ENCODE data around the gene ZMYND19.
"Not testable (repeated sequence)": the region's sequence is repeated elsewhere in the genome, so short reads cannot be mapped to it uniquely, and the experiment has no call there.

The ZMYND19 gene

GRCh38 chr9:137589441-137590122 lies 730 bp downstream of the ZMYND19 start:
- DNase-seq (ENCODE audit: low read depth, low spot score) = no peak

DNA sequence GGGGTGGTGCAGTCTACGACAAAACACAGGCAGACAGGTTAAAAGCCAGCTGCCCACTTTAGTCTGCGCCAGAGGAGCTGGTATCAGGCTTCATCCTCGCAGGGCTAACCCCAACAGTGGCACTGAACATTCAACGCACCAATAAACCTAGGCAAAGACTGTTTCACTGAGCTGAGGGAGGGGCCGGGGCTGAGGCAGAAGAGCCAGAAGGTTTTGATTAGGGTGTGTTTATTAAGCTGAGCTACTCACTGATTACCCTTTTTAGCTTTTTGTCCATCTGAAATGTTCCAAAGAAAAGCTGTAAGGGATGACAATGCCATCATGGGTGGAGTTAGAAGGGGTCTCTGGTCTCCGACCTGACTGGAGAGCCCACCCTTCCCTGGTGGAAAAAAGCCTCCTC lies 1.4 kb downstream of the ZMYND19 start:
- no peak for DNase-seq (ENCODE audit: low read depth, low spot score)

GRCh38 chr9:137588311-137588710 lies 2.0 kb downstream of the ZMYND19 start:
- no peak for DNase-seq (ENCODE audit: low read depth, low spot score)

GRCh38 chr9:137586854-137587253 lies 3.5 kb downstream of the ZMYND19 start:
- no peak for DNase-seq (ENCODE audit: low read depth, low spot score)

- DNase-seq (ENCODE audit: low read depth, low spot score) = no peak
Observed at GRCh38 chr9:137583957-137584356, 6.4 kb downstream of the ZMYND19 start.

DNA sequence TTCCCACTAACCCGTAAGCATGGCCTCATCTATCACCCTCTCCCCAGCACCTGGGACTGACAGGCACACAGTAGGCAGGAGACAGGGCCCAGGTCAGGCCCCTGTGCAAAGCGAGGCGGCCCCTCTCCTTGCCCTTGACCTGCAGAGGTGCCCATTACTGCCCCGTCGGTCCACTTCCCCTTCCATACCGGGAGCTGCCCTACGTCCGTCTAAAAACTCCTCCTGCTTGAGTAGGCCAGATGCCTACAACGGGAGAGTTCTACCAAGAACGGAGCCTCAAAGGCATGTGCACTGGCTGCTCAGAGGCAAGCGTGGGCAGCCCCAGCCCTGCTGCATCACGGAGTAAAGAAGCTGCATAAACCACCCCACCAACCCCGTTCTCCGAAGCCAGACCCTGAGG lies 7.0 kb downstream of the ZMYND19 start:
- DNase-seq (ENCODE audit: low read depth, low spot score) = no peak

DNA sequence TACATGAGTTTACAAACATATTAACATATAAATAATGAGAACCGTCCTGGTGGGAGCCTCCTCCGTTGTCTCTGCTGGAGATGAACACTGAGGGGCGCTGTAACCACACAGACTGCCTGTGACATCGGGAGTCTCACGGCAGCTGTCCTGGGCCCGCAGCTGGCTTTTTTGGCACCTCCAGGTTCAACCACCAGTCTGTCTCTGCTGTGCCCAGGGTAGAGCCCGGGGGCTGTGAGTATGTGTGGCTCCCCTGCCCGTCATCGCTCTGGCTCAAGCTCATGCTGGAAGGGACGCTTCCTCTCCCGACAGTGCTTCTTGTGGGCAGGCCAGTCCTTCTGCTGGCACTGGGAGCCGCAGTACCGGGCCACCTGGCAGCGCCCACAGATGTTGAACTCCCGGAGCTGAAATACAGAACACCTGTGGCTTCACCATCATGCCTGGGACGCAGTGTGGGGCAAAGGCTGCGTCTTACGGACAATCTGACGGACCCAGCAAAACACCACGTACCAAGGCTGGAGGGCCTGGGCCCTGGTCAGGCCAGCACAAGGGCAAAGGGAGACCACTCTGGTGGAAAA lies 7.9 kb downstream of the ZMYND19 start:
- DNase-seq (ENCODE audit: low read depth, low spot score) = no peak

- DNase-seq (ENCODE audit: low read depth, low spot score) = no peak
Observed at GRCh38 chr9:137581361-137582285, 8.7 kb downstream of the ZMYND19 start.

DNA sequence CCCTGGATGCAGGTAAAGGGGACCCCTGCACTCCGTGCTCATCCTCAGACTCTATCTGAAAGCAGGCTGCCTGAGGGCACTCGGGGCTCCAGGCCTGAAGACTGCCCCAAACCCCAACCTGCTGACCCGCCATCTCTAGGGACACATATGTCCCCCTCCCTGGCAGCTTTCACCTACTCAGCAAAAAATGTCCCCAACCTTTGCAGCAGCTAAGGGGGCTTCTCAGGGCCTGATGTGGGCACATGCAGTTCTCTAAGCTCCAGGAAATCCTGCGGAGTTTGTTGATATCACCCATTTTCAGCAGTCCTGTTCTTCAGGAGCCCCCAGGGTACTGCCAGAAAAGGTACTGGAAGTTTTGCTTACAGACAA lies 9.4 kb downstream of the ZMYND19 start:
- no peak for DNase-seq (ENCODE audit: low read depth, low spot score)

DNA sequence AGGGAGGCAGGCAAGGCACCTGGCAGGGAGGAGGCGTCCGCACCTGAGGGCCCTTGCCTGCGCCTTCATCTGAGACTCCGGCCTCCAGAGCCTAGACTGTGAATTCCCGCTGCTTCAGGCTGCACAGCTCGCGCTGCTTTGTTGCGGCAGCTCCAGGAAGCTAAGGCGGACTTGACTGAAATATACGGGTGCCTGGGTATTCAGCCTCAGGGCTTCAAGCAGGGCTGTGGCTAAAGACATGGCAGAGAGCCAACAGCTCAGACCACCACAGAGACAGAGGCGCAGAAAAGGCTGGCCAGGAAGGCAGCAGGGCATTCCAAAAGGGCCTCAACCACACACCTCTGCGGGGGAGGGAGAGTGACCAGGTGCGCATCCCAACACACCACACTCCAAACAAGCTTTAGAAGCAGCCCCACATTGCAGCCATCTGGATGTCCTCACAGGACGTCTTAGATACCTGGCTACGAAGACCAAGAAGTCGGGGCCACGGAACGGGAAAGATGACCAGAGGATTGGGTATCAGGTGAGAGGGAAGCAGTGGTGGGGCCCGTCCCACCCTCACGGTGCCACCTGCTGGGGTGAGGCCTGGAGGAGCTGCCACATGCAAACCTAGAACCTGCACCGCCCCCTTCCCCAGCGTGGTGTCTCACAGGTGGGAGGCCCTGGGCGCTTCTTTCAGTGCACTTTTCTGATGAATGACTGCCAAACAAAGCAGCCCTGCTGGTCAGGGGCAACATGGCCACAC lies 9.9 kb downstream of the ZMYND19 start:
- DNase-seq (ENCODE audit: low read depth, low spot score) = no peak

DNA sequence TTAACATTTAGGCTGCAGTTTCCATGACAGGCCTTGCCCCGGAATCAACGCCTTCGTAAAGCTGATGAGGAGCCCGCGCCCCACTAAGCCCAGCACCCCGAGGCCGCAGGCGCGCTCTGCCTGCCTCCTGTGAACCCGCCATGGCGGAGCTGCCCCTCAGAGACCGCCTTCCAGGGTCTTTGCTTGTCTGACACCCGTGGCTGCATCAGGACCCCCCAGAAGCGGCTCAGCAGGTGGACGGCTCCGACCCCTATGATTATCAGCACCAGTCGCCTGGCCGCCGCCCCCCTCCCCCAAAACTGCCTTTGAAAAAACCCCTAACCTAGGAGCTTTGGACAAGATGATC lies 11.1 kb downstream of the ZMYND19 start:
- DNase-seq (ENCODE audit: low read depth, low spot score) = no peak

- DNase-seq (ENCODE audit: low read depth, low spot score) = peak; percentile 93
Observed at GRCh38 chr9:137578518-137579258, 11.6 kb downstream of the ZMYND19 start, which contains the start of gene DPH7. Gene DPH7, minus strand, starts transcription at chr9:137578925. Its CDS starts 148 bp downstream, at chr9:137578777.

DNA sequence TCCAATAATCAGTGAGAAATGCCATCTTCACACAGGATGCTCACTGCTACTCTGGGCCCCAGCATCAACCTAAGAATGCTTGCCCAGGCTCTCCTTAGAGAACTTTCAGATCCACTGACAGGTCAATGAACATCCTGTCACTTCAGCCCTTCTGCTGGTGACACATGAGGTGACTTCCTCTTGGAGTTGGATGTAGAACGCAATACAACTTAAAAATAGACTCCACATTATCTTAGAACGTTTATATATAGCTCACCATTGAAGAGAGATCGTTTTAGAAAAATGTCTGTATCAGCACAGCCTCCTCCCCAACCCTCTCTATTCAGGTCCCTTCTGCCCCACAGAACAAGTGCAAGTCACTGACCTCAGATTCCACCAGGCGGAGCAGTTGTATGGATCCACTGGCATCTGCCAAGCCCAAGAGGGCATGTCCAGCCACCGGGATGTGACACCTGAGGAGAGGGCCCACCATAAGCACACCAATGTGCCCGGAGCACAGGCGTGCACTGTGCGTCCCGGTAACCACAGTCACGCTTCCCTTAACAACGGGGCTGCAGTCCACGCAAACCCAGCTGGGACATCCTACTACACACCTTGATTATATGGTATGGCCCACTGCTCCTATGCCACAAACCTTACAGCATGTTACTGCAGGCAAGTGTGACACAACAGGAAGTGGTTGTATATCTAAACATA lies 14.4 kb downstream of the ZMYND19 start:
- DNase-seq (ENCODE audit: low read depth, low spot score) = no peak

- DNase-seq (ENCODE audit: low read depth, low spot score) = no peak
Observed at GRCh38 chr9:137575364-137575715, 15.0 kb downstream of the ZMYND19 start.

- DNase-seq (ENCODE audit: low read depth, low spot score) = no peak
Observed at GRCh38 chr9:137574192-137574591, 16.1 kb downstream of the ZMYND19 start.

DNA sequence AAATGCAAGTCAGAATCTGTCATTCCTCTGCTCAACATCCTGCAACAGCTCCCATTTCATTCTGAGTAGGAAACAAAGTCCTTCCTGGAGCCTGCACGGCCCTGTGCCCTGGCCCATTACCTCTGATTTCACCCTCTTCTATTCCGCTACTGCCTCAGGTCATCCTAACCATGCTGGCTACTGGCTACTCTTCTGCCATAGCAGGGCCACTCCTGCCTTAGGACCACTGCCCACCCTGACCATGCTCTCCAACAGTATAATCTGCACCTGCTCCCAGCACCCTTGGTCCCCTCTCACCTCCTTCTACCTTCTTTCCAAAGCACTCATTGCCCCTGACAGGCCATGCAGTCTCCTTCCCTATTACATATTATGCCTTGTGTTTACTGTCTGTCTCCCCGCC lies 19.7 kb downstream of the ZMYND19 start:
- no peak for DNase-seq (ENCODE audit: low read depth, low spot score)

DNA sequence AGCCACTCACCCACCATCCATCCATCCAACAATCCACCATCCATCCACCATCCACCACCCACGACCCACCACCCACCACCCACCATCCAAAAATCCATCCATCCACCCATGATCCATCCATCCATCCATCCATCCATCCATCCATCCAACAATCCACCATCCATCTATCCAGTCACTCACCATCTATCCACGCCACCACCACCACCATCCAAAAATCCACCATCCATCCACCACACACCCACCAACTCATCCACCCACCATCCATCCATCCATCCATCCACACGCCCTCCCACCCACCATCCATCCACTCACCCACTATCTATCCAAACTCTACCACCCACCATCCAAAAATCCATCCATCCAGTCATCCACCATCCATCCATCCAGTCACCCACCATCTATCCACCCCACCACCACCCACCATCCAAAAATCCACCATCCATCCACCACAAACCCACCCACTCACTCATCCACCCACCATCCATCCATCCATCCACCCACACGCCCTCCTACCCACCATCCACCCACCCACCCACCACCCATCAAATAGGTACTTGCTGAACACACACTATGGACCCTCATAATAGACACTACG lies 20.6 kb downstream of the ZMYND19 start:
- DNase-seq (ENCODE audit: low read depth, low spot score) = no peak

- DNase-seq (ENCODE audit: low read depth, low spot score) = not testable (repeated sequence)
Observed at GRCh38 chr9:137568445-137568844, 21.9 kb downstream of the ZMYND19 start.

DNA sequence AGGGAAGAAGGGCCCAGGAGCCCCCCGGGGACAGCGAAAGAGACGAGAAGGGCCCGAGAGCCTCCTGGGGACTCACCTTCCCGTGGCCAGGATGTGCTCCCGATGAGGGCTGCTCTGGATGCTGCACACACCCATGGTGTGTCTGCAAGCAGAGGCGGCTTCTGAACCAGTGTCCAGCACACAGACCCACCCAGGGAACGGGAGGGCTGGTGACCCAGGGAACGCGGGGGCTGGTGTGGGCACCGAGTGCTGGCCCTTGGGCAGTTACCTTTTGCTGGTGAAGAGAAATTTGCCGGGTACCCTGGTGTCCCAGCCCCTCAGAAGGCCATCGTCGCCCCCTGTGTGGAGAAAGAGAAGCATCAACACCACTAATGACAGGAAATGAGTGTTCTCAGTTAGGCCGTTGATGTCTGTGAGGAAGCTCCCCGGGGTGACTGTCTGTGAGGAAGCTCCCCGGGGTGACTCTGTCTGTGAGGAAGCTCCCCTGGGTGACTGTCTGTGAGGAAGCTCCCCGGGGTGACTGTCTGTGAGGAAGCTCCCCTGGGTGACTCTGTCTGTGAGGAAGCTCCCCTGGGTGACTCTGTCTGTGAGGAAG lies 25.4 kb downstream of the ZMYND19 start:
- DNase-seq (ENCODE audit: low read depth, low spot score) = no peak

- DNase-seq (ENCODE audit: low read depth, low spot score) = no peak
Observed at GRCh38 chr9:137564134-137564533, 26.2 kb downstream of the ZMYND19 start.
